Measurements from ENCODE around the gene RXFP2. TPM values are rescaled to one million over a fixed set of nuclear protein-coding genes. Genes with fewer than 3 reads are reported as not detected.
A peak's percentile ranks its signal among the peaks of the same experiment; 100 is the strongest.

Gene RXFP2
- total RNA-seq, 4 donors from 2014 or later: 0.19 to 0.44 TPM; not detected in 2

- no peak overlapping the region for H3K4me3 ChIP-seq (ENCODE audit: low read depth, poor library complexity, severe bottlenecking)
- intact Hi-C loops (cut with DNase I; ENCODE audit: low total_unique reads): no loop called here
- DNase-seq (ENCODE audit: low spot score in 2 of 2): no peak
- 46 to 52% methylated on average over 5 of the region's 5 CpGs for WGBS, 2 donors
- TF ChIP-seq CTCF (IDR thresholded peaks at IDR 0.05): no peak
- no peak for TF ChIP-seq POLR2A (IDR thresholded peaks at IDR 0.05)
Observed at GRCh38 chr13:31827707-31828106, 88.4 kb downstream of the RXFP2 start.

GRCh38 chr13:31835932-31836331, 96.6 kb downstream of the RXFP2 start:
- TF ChIP-seq POLR2A (IDR thresholded peaks at IDR 0.05) (no peak), CTCF (IDR thresholded peaks at IDR 0.05) (no peak)
- no peak for DNase-seq (ENCODE audit: low spot score in 2 of 2)
- intact Hi-C loops (cut with DNase I; ENCODE audit: low total_unique reads): no loop called here
- 88 to 92% methylated on average over 1 of the region's 1 CpG for WGBS, 2 donors
- H3K4me3 ChIP-seq (ENCODE audit: low read depth, poor library complexity, severe bottlenecking): no peak overlapping the region

- intact Hi-C loops (cut with DNase I; ENCODE audit: low total_unique reads): no loop called here
- DNase-seq (ENCODE audit: low spot score in 2 of 2): no peak
- H3K4me3 ChIP-seq (ENCODE audit: low read depth, poor library complexity, severe bottlenecking): no peak overlapping the region
- WGBS, 2 donors: 60 to 63% methylated on average over 6 of the region's 6 CpGs
- TF ChIP-seq POLR2A (IDR thresholded peaks at IDR 0.05): no peak
- TF ChIP-seq CTCF (IDR thresholded peaks at IDR 0.05): no peak
Observed at GRCh38 chr13:31843044-31843443, 103.7 kb downstream of the RXFP2 start.

GRCh38 chr13:31846182-31846938, 107.0 kb downstream of the RXFP2 start:
- WGBS, 2 donors: 1% methylated on average over 17 to 27 of the region's 74 CpGs
- peak overlapping the region; percentile 39 for H3K4me3 ChIP-seq (ENCODE audit: low read depth, poor library complexity, severe bottlenecking)
- TF ChIP-seq CTCF (IDR thresholded peaks at IDR 0.05) (no peak), POLR2A (IDR thresholded peaks at IDR 0.05) (no peak)
- DNase-seq (ENCODE audit: low spot score in 2 of 2): peak; percentile 77 to 95
- intact Hi-C loops (cut with DNase I; ENCODE audit: low total_unique reads): no loop called here

- intact Hi-C loops (cut with DNase I; ENCODE audit: low total_unique reads): no loop called here
- TF ChIP-seq POLR2A (IDR thresholded peaks at IDR 0.05): no peak
- TF ChIP-seq CTCF (IDR thresholded peaks at IDR 0.05): no peak
- WGBS, 2 donors: 7 to 14% methylated on average over 19 to 29 of the region's 34 CpGs
- peak overlapping the region; percentile 39 for H3K4me3 ChIP-seq (ENCODE audit: low read depth, poor library complexity, severe bottlenecking)
- no peak for DNase-seq (ENCODE audit: low spot score in 2 of 2)
Observed at GRCh38 chr13:31846961-31847752, 107.8 kb downstream of the RXFP2 start.

Data from lower leg skin (tissue), 4 donors.